GM15510 (cell line): ENCODE data around the gene CYRIA.

Source experiments
- POLR2A ChIP-seq: IDR thresholded peaks from 3 replicates; pipeline ENCODE4 v1.6.1; 2011; ENCODE audit warnings: borderline replicate concordance; ENCODE audit not compliant: insufficient read length; ENCODE audit errors: extremely low read depth

The CYRIA gene

GRCh38 chr2:16630463-16630862 lies 35.2 kb downstream of the CYRIA start:
- TF ChIP-seq POLR2A: no peak

GRCh38 chr2:16629770-16630169 lies 35.9 kb downstream of the CYRIA start:
- no peak for TF ChIP-seq POLR2A

- no peak for TF ChIP-seq POLR2A
Observed at GRCh38 chr2:16629044-16629443, 36.6 kb downstream of the CYRIA start.

- TF ChIP-seq POLR2A: no peak
Observed at GRCh38 chr2:16628314-16628713, 37.3 kb downstream of the CYRIA start.

- TF ChIP-seq POLR2A: no peak
Observed at GRCh38 chr2:16626997-16627605, 38.5 kb downstream of the CYRIA start.

GRCh38 chr2:16626497-16626896 lies 39.1 kb downstream of the CYRIA start:
- no peak for TF ChIP-seq POLR2A

- TF ChIP-seq POLR2A: no peak
Observed at GRCh38 chr2:16625759-16626158, 39.9 kb downstream of the CYRIA start.

- no peak for TF ChIP-seq POLR2A
Observed at GRCh38 chr2:16625201-16625729, 40.4 kb downstream of the CYRIA start.

GRCh38 chr2:16624436-16624780 lies 41.2 kb downstream of the CYRIA start:
- no peak for TF ChIP-seq POLR2A

- no peak for TF ChIP-seq POLR2A
Observed at GRCh38 chr2:16623564-16624435, 41.8 kb downstream of the CYRIA start.

GRCh38 chr2:16623031-16623430 lies 42.6 kb downstream of the CYRIA start:
- no peak for TF ChIP-seq POLR2A

- TF ChIP-seq POLR2A: no peak
Observed at GRCh38 chr2:16622399-16622968, 43.1 kb downstream of the CYRIA start.

GRCh38 chr2:16621316-16621715 lies 44.3 kb downstream of the CYRIA start:
- TF ChIP-seq POLR2A: no peak

- no peak for TF ChIP-seq POLR2A
Observed at GRCh38 chr2:16620590-16620989, 45.0 kb downstream of the CYRIA start.

- TF ChIP-seq POLR2A: no peak
Observed at GRCh38 chr2:16619576-16620245, 45.9 kb downstream of the CYRIA start.
